Left ventricle myocardium inferior (tissue), 1 donor: ENCODE results near the gene PLEKHM2. TPM values are rescaled to one million over a fixed set of nuclear protein-coding genes. Genes with fewer than 3 reads are reported as not detected.

Experiments used
- DNase-seq: peaks from one replicate; pipeline ENCODE4 v3.0.0-alpha.2; 2020
- H3K27ac ChIP-seq: fragments of 200-600 bp; replicated peaks from 2 replicates; pipeline ENCODE4 v1.8.0; 2021
- H3K27me3 ChIP-seq: fragments of 200-600 bp; 2 replicates; pipeline ENCODE4 v1.8.0; 2021; ENCODE audit warnings: low read depth
- H3K36me3 ChIP-seq: fragments of 200-600 bp; 2 replicates; pipeline ENCODE4 v1.8.0; 2021
- H3K4me1 ChIP-seq: fragments of 200-600 bp; 2 replicates; pipeline ENCODE4 v1.8.0; 2021
- H3K4me3 ChIP-seq: fragments of 200-600 bp; 2 replicates; pipeline ENCODE4 v1.8.0; 2021; ENCODE audit warnings: mild to moderate bottlenecking, moderate library complexity
- H3K9me3 ChIP-seq: fragments of 200-600 bp; replicated peaks from 2 replicates; pipeline ENCODE4 v1.8.0; 2021
- intact Hi-C: fragments of 100-400 bp; cut with micrococcal nuclease; formaldehyde crosslinking; loops from one replicate; pipeline ENCODE4 v1.11.0; 2022
- total RNA-seq: library from RNA; stranded (reverse); fragmentation: NEBNext Ultra II Directional; extraction: Animal tissue kit (Norgen Biotek cat#: 25700); gene quantifications from one replicate; pipeline ENCODE4 v1.2.1, GENCODE V29; 2021
- TF ChIP-seq, protein P1 (sequence below): fragments of 200-600 bp; IDR thresholded peaks from 2 replicates; pipeline ENCODE4 v1.8.0; 2021; ENCODE audit warnings: antibody characterized with exemption, mild to moderate bottlenecking, borderline replicate concordance
- donor health status: DM: no; HTN: yes; CAD: no; lungs with severe emphysema.

Gene PLEKHM2
- total RNA-seq, 1 donor from 2014 or later = 90.3 TPM

DNA sequence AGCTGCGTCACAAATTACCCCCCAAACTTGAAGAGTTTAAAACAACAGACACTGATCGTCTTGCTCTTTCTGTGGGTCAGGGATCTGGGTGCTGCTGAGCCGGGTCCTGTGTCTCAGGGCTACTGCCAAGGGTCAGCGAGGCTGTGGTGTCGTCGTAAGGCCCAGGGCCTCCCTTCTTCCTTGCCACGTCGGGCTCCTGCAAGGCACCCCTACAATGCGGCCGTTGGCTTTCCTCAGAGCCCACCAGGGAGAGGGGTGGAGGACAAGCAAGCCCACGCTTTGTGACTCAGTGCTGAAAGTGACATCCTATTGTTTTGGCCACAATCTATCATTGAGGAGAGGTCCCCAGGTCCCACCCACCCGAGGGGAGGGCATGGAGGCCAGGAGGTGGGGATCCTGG lies 66.8 kb downstream of the PLEKHM2 start:
- Histone ChIP-seq H3K4me1 (peaks cover 4% of the 10 kb centered on the region), H3K9me3 (no peaks in the 10 kb centered on the region), H3K36me3 (no peaks in the 10 kb centered on the region), H3K27ac (no peak overlapping the region), H3K4me3 (no peak overlapping the region), H3K27me3 (no peaks in the 10 kb centered on the region)
- intact Hi-C loops = no loop called here
- no peak for DNase-seq
- TF ChIP-seq, protein P1, sequence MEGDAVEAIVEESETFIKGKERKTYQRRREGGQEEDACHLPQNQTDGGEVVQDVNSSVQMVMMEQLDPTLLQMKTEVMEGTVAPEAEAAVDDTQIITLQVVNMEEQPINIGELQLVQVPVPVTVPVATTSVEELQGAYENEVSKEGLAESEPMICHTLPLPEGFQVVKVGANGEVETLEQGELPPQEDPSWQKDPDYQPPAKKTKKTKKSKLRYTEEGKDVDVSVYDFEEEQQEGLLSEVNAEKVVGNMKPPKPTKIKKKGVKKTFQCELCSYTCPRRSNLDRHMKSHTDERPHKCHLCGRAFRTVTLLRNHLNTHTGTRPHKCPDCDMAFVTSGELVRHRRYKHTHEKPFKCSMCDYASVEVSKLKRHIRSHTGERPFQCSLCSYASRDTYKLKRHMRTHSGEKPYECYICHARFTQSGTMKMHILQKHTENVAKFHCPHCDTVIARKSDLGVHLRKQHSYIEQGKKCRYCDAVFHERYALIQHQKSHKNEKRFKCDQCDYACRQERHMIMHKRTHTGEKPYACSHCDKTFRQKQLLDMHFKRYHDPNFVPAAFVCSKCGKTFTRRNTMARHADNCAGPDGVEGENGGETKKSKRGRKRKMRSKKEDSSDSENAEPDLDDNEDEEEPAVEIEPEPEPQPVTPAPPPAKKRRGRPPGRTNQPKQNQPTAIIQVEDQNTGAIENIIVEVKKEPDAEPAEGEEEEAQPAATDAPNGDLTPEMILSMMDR = no peak

GRCh38 chr1:15751717-15752116 lies 67.6 kb downstream of the PLEKHM2 start:
- H3K27ac ChIP-seq = no peak overlapping the region
- DNase-seq = no peak

DNA sequence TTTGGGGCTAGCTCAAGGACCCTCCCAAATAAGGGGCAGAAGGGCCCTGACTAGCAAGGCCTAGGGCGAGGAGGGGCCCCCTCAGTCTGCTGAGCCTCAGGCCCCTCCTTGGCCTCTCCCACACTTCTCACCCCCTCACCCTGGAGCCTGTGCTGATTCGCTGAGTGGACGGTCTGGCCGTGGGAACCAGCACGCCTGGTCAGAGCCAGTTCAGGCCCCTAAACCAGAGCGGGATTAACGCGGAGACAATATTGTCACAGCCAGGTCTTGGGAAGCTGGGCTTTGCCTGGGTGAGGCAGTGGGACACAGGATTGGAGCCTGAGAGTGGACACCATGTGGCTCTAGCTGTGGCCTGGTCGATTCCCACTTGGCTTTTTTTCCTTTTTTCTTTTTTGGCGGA lies 69.7 kb downstream of the PLEKHM2 start:
- H3K36me3 ChIP-seq = no peaks in the 10 kb centered on the region
- no peaks in the 10 kb centered on the region for H3K9me3 ChIP-seq
- TF ChIP-seq, protein P1 = no peak
- no peak overlapping the region for H3K4me3 ChIP-seq
- no peak overlapping the region for H3K27ac ChIP-seq
- intact Hi-C loops = no loop called here
- peaks cover 17% of the 10 kb centered on the region for H3K27me3 ChIP-seq
- H3K4me1 ChIP-seq = peaks cover 23% of the 10 kb centered on the region
- no peak for DNase-seq

More at GRCh38 chr1:15751717-15752116, 67.6 kb downstream of the PLEKHM2 start:
- H3K36me3 ChIP-seq = no peaks in the 10 kb centered on the region
- H3K27me3 ChIP-seq = no peaks in the 10 kb centered on the region
- intact Hi-C loops = no loop called here
- TF ChIP-seq, protein P1 = no peak
- no peaks in the 10 kb centered on the region for H3K9me3 ChIP-seq
- peaks cover 8% of the 10 kb centered on the region for H3K4me1 ChIP-seq
- no peak overlapping the region for H3K4me3 ChIP-seq

DNA sequence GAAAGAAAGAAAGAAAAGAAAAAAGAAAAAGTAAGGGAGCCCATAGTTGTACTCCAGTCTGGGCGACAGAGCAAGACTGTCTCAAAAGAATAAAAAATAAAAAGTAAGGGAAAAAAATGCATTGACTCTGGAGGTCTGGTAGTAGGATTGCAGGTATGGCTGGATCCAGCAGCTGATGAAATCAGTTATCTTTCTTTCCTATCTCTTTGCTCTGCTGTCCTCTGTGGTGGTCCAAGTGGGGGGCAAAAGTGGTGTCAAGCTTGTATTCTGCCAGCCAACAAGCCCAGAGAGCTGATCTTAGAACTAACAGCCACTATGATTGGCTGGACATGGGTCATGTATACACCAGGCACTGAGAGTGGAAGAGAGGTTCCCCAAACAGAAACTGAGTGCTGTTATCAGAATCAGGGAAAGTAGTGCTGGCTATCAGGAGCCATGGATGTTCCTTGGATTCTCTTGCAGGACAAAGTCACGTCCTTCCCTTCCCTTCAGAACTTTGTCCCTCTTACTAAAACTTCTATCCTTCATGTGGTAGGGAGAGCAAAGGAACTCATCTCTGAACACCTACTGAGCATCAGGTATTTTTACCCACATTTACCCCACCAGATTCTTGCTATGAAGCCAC lies 71.0 kb downstream of the PLEKHM2 start:
- peaks cover 36% of the 10 kb centered on the region for H3K4me1 ChIP-seq
- no peaks in the 10 kb centered on the region for H3K36me3 ChIP-seq
- H3K4me3 ChIP-seq = no peak overlapping the region
- peaks cover 30% of the 10 kb centered on the region for H3K27me3 ChIP-seq
- TF ChIP-seq, protein P1 = no peak
- H3K9me3 ChIP-seq = no peaks in the 10 kb centered on the region
- no peak overlapping the region for H3K27ac ChIP-seq
- no peak for DNase-seq
- intact Hi-C loops = no loop called here

DNA sequence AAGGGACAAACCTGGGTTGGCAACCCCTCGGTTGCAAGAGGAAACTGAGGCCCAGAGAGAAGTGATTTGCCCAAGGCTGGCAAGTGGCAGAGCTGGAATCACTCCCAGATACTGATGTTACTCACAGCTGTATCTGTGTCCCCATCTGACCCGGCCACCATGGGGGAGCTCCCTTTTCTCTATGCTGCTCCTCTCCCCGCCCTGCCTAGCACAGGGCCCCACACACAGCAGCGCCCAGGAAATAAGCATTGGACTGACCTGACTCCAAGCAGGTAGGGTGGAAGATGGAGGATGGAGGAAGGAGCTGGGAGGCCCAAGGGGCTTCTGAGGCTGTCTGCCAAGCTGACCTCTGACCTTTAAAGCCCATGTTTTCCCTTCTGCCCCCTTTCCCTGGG lies 71.5 kb downstream of the PLEKHM2 start:
- no peak overlapping the region for H3K27ac ChIP-seq
- peaks cover 35% of the 10 kb centered on the region for H3K27me3 ChIP-seq
- H3K4me3 ChIP-seq = no peak overlapping the region
- intact Hi-C loops = no loop called here
- H3K9me3 ChIP-seq = no peaks in the 10 kb centered on the region
- TF ChIP-seq, protein P1 = no peak
- H3K36me3 ChIP-seq = no peaks in the 10 kb centered on the region
- no peak for DNase-seq
- peaks cover 42% of the 10 kb centered on the region for H3K4me1 ChIP-seq
